T-helper 1 cell (primary cell): Measurements from ENCODE around the gene GBP1.

Experiments
- DNase-seq, 5 donors: peaks; one replicate each; pipeline ENCODE4 v3.0.0-alpha.2; 2012 to 2020

Gene GBP1

DNA sequence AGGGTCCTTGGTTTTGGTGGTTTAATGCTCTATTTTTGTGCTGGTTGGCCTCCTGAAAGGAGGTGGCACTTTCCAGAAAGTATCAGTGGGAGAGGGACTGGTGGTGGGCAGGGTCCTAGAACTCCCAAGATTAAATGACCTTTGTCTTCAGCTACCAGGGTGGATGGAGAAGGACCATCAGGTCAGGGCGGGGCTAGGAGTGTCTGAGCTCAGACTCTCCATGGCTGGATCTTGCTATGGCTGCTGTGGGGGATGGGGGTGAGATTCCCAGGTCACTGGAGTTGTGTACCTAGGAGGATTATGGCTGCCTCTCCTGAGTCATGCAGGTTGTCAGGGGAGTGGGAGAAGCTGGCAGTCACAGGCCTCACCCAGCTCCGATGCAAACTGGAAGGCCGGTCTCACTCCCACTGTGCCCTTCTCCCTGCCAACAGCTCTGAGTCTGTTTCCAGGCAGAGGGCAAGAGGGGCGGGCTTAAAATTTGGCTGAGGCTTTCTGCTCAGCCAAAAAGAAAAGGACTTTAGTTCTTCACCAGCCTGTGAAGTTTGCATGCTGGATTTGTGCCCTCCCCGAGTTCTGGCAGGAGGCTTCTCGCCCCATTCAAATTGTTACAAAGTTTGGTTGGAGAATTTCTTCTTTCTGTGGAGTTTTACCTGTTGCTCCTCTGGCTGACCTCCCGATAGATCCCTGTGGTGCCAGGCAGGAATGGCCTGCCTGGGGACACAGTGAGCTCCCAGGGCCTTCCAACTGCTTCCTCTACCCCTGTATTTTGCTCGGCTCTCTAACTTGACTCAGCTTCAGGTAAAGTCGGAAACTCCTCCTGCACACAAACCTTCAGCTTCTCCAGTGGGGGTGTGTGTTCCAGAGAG is 59.5 kb downstream of the GBP1 start:
- no peak for DNase-seq
